Activated CD8-positive, alpha-beta memory T cell treated with anti-CD3 and anti-CD28 coated beads, Interleukin-2, amount 50 U/mL, for 4 hours (primary cell): ENCODE data around the gene TNFRSF8.
A peak's percentile ranks its signal among the peaks of the same experiment; 100 is the strongest.

ENCODE experiments used
- DNase-seq: peaks from one replicate; pipeline ENCODE4 v3.0.0-alpha.2; 2020

Gene TNFRSF8

GRCh38 chr1:12143631-12144155 lies 80.6 kb downstream of the TNFRSF8 start:
- no peak for DNase-seq

DNA sequence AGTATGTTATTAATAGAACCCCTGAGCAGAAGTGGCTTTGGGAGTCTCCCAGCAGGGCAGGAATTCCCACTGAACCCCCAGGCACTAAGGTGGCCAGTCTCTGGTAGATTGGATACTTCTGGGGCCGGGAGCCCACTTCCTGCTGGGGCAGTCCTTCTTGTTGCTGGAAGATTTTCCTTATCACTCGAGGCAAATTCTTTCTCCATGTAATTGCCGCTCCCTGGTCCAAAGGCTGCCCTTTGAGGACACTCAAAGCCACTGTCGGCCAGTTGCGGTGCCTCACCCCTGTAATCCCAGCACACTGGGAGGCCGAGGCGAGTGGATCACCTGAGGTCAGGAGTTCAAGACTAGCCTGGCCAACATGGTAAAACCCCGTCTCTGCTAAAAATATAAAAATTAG lies 81.1 kb downstream of the TNFRSF8 start:
- DNase-seq = no peak

GRCh38 chr1:12144969-12145368 lies 81.9 kb downstream of the TNFRSF8 start:
- DNase-seq = no peak

- DNase-seq = no peak
These were observed 82.7 kb downstream of the TNFRSF8 start for GRCh38 chr1:12145616-12146342.

DNA sequence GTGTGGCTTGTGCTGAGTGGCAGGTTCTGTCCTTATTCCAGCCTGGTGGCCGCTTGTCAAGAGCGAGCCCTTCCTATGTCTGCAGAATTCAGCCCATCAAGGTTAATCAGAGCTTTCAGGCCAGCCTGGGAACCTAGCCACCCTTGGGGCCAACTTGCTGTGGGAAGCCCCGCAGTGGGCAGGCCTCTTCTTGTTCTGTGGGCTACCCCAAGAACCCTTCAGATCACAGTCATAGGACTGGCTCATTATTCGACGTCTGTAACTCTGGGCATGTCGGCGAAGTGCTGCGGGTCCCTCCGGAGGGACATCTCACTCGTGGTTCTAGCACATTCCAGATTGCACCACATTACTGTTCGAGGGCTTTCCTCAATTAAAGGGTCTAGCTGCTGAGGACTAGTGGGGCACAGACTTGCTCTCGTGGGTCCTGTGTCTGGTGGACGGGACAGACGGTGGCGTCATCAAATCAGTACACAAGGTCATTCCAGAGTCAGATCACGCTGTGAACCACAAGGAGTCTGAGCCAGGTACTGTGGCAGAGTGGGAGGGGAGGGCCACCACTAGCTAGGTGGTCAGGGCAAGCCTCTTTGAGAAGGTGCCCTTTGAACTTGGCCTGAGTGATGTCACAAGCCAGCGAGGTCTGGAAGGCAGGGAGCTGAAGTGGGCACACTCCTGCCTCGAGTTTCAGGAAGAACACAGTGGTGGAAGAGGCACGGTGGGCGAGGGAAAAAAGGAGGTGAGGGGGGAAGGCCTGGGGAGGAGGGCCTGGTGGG lies 83.4 kb downstream of the TNFRSF8 start:
- no peak for DNase-seq

- no peak for DNase-seq
These were observed 84.1 kb downstream of the TNFRSF8 start for GRCh38 chr1:12147201-12147701.

DNA sequence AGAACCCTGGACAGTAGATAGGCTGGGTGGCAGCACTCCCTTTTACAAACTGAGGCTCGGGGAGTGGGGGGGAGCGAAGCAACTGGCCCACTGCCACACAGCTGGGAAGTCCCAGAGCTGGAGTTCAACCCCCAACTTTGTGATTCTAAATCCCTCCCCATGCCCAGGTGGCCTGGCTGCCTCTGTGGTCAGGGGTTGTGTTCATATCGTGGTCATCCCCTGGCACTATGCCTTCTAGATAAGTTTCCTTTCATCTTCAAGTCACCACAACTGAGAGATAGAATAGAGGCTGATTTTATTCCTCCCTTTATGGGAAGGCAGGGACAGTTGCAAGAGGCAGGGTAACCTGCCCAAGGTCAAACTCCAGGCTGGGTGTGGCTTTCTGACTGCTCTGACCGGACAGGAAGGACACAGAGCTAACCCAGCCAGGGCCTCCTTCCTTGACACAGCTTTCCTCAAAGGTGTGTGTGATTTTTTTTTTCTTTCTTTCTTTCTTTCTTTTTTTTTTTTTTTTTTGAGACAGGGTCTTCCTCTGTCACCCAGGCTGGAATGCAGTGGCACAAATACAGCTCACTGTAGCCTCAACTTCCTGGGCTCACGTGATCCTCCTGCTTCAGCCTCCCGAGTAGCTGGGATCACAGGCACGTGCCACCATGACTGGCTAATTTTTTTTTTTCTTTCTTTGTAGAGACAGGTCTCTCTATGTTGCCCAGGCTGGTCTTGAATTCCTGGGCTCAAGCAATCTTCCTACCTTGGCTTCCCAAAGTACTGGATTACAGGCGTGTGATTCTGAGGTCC lies 85.3 kb downstream of the TNFRSF8 start:
- DNase-seq = no peak

DNA sequence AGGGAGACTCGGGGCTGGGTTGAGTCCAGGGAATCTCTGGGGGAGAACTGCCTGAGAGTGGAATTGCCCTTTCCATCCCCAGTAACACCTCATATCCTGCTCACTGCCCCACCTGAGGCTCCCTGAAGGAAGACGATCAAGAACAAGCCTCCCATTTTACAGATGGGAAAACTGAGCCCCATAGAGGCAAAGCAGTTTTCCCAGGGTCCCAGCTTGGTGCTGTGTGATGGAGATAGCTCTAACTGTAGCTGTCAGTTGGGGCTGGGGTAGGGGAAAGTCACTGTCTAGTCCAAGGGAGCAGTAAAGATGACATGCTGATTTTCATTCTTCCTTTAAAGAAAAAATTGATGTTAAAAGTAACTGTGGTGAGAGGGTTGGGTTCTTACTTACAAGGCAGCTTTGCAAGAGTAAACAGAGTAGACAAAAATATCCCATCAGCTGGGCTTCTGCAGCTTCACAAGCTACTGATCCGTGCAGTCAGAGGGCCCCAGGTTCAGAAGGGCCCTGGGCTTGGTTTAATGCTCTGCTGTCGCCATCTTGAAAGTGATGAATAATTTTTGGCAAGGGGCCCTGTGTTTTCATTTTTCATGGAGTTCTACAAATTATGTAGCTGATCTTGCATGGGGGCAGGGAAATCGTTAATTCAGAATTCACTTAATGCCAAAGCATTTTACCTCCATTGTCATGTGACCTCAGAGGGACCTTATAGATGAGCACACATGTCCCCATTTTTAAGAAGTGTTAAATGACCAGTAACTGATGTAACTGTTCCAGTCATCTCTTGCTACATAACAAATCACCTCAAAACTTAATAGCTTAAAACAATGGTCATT lies 86.1 kb downstream of the TNFRSF8 start:
- DNase-seq = no peak

DNA sequence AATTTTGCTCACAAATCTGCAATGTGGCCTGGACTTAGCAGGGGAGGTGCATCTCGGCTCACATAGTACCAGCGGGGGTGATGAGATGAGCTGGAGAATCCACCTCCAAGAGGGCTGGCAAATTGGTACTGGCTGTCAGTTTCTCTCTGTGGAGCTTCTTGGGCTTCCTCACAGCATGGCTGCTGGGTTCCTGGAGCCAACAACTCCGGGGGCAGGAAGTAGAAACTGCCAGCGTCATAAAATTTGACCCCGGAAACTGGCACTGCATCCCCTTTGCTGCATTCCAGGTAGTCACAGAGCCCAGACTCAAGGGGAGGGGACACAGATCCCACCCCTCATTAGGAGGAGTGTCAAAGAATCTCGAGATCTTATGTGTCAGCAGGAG lies 86.7 kb downstream of the TNFRSF8 start:
- DNase-seq = no peak

- DNase-seq = no peak
These were observed 87.5 kb downstream of the TNFRSF8 start for GRCh38 chr1:12150456-12151200.

- no peak for DNase-seq
These were observed 88.4 kb downstream of the TNFRSF8 start for GRCh38 chr1:12151465-12151864.

GRCh38 chr1:12152113-12152891 lies 89.2 kb downstream of the TNFRSF8 start:
- no peak for DNase-seq

- no peak for DNase-seq
These were observed 90.2 kb downstream of the TNFRSF8 start for GRCh38 chr1:12153181-12153785.

GRCh38 chr1:12155328-12155727 lies 92.2 kb downstream of the TNFRSF8 start:
- DNase-seq = no peak

- no peak for DNase-seq
These were observed 94.5 kb downstream of the TNFRSF8 start for GRCh38 chr1:12157366-12158231.

DNA sequence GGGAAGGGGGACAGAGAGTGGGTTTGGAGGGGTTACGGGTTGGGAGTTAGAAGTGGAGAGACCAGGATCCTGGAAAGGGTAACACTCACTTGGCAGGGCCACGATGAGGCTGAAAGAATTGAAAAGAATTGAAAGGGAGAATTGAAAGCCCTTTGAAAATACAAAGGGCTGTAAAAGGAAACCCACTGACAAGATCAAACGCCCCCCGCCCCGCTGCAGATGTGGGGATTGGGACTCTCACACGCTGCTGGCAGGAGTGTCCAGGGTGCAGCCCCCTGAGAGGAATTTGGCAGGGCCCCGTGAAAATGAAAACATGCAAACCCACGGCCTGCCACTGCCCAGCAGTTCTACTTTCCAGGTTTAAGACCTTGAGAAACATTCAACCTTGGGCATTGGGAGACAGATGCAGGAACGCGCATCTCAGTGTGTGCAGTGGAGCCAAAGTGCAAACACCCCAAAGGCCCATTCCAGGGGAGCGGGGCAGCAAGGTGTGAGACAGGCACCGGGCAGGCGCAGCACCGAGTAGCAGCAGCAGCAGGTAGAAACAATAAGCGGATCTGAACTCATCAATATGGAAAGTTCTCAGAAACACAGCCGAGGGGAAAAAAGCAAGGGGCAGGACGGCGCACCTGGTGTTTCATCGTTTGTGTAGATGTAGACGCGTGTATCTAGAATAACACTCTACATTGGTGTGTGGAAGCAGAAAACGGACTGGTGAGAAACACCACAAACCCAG lies 95.4 kb downstream of the TNFRSF8 start:
- DNase-seq = no peak

GRCh38 chr1:12159816-12160215 lies 96.7 kb downstream of the TNFRSF8 start:
- DNase-seq = peak; percentile 48

DNA sequence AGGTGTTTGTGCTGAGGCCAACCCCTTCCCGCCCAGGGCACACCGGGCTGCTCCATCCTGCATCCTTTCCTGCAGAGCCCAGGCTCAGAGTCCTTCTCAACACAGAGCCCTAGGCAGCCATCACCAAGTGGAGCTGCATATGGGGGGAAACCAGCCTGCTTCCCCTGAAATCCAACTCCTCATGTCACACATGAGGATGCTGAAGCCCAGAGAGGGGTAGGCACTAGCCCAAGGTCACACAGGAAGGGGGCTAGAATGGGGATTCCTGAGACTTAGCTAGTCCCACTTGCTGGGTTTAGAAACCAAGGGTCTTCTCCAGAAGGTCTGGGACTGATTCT lies 98.2 kb downstream of the TNFRSF8 start:
- DNase-seq = no peak
